Endothelial cell of umbilical vein (primary cell): ENCODE data around the gene ACR. TPM values are rescaled to one million over a fixed set of nuclear protein-coding genes. Genes with fewer than 3 reads are reported as not detected.

ENCODE experiments used
- BruUV-seq: library from RNA; stranded (reverse); fragments of 400-500 nt; replicated peaks from 2 replicates; lab custom pipeline; 2021; lab: Mats Ljungman, UMichigan
- CTCF ChIA-PET: fragments of 300-600, 350-600 bp; sonication (Branson Sonifier 250); formaldehyde crosslinking; loops from one replicate; lab custom pipeline; 2021; ENCODE audit warnings: antibody characterized with exemption, inconsistent platforms; lab: Charles Lee
- POLR2A ChIA-PET: fragments of 300-600, 350-600 bp; sonication (Branson Sonifier 250); formaldehyde crosslinking; loops from one replicate; lab custom pipeline; 2021; ENCODE audit warnings: antibody characterized with exemption, inconsistent platforms; lab: Charles Lee
- DNase-seq: peaks from one replicate; pipeline ENCODE4 v3.0.0-alpha.2; 2011; ENCODE audit warnings: low read depth, low spot score
- FAIRE-seq: peaks from 2 replicates; lab custom pipeline; 2011; peaks lifted over from hg19 to GRCh38; lab: Jason Lieb, UNC
- H2AFZ ChIP-seq: 2 replicates; pipeline ENCODE4 v1.6.0; 2012; ENCODE audit warnings: low read depth, low read length, control low read depth, inconsistent platforms
- H3K27ac ChIP-seq: 2 replicates; pipeline ENCODE4 v1.5.1; 2011; ENCODE audit warnings: low read depth, mild to moderate bottlenecking, control low read depth, low read length, moderate library complexity; ENCODE audit not compliant: insufficient read depth
- H3K27me3 ChIP-seq, 2 experiments: 2 replicates each; pipeline versions ENCODE4 v1.6.0 to v1.6.1; 2011; ENCODE audit warnings: low read length in 2 of 2, mixed read lengths in 1 of 2; ENCODE audit not compliant: control insufficient read depth in 2 of 2, insufficient read depth in 2 of 2
- H3K36me3 ChIP-seq, 2 experiments: 2 replicates in 1 of 2; 3 replicates in 1 of 2; pipeline ENCODE4 v1.5.1; 2011; ENCODE audit warnings: low read length in 2 of 2, mild to moderate bottlenecking in 1 of 2, moderate library complexity in 1 of 2; ENCODE audit not compliant: control insufficient read depth in 2 of 2, insufficient read depth in 2 of 2; ENCODE audit errors: extremely low read depth in 1 of 2
- H3K4me1 ChIP-seq: 3 replicates; pipeline ENCODE4 v1.5.1; 2011; ENCODE audit warnings: mild to moderate bottlenecking, low read length; ENCODE audit not compliant: control insufficient read depth, insufficient read depth; ENCODE audit errors: extremely low read depth
- H3K4me2 ChIP-seq: 2 replicates; pipeline ENCODE4 v1.6.1; 2011; ENCODE audit warnings: low read length, control low read depth, mixed read lengths; ENCODE audit not compliant: insufficient read depth
- H3K4me3 ChIP-seq, 3 experiments: fragments of 200-600 bp in 1 of 3; sonication (generic), shearing (Covaris generic) in 1 of 3; replicated peaks in 1 of 3; 2 replicates each; pipeline ENCODE4 v1.5.1; 2011 to 2016; ENCODE audit warnings: control low read depth in 3 of 3, low read length in 3 of 3, mild to moderate bottlenecking in 2 of 3, inconsistent platforms in 1 of 3, low read depth in 1 of 3, moderate library complexity in 1 of 3; ENCODE audit not compliant: insufficient read depth in 1 of 3
- H3K79me2 ChIP-seq: 2 replicates; pipeline ENCODE4 v1.6.0; 2012; ENCODE audit warnings: low read length, inconsistent platforms; ENCODE audit not compliant: control insufficient read depth, insufficient read depth
- H3K9ac ChIP-seq: replicated peaks from 2 replicates; pipeline ENCODE3; 2011; ENCODE audit warnings: low read length, control low read depth; ENCODE audit not compliant: insufficient read depth; ENCODE audit errors: extremely low read depth
- H3K9me1 ChIP-seq: replicated peaks from 3 replicates; pipeline ENCODE4 v1.6.0; 2011; ENCODE audit warnings: mild to moderate bottlenecking, low read length; ENCODE audit not compliant: control insufficient read depth, insufficient read depth; ENCODE audit errors: extremely low read depth
- H3K9me3 ChIP-seq: replicated peaks from 2 replicates; pipeline ENCODE4 v1.5.1; 2012; ENCODE audit warnings: low read length, inconsistent platforms; ENCODE audit not compliant: control insufficient read depth, insufficient read depth
- H4K20me1 ChIP-seq: replicated peaks from 2 replicates; pipeline ENCODE3; 2011; ENCODE audit warnings: mild to moderate bottlenecking, low read length; ENCODE audit not compliant: control insufficient read depth, insufficient read depth; ENCODE audit errors: extremely low read depth
- EZH2 ChIP-seq: IDR thresholded peaks from 2 replicates; pipeline ENCODE4 v1.6.1; 2012; ENCODE audit warnings: borderline replicate concordance, low read depth, mild to moderate bottlenecking, moderate library complexity, low read length, inconsistent platforms; ENCODE audit not compliant: severe bottlenecking
- FOS ChIP-seq: IDR thresholded peaks from 2 replicates; pipeline ENCODE4 v1.6.1; 2011; ENCODE audit warnings: mild to moderate bottlenecking, low read length, moderate library complexity, borderline replicate concordance; ENCODE audit not compliant: insufficient read depth
- GATA2 ChIP-seq: IDR thresholded peaks from 2 replicates; pipeline ENCODE4 v1.7.0; 2011; ENCODE audit warnings: low read depth, mild to moderate bottlenecking, moderate library complexity, mixed read lengths, low read length; ENCODE audit not compliant: insufficient read length, insufficient read depth
- JUN ChIP-seq: IDR thresholded peaks from 2 replicates; pipeline ENCODE4 v1.6.1; 2011; ENCODE audit warnings: borderline replicate concordance, low read depth; ENCODE audit not compliant: insufficient read length, insufficient read depth
- MAX ChIP-seq: IDR thresholded peaks from 2 replicates; pipeline ENCODE4 v1.6.1; 2011; ENCODE audit not compliant: insufficient read depth, insufficient read length
- MYC ChIP-seq: IDR thresholded peaks from one replicate; pipeline ENCODE4 v1.6.1; 2011; ENCODE audit warnings: mild to moderate bottlenecking, low read depth, low read length
- POLR2A ChIP-seq: IDR thresholded peaks from 2 replicates; pipeline ENCODE4 v1.6.1; 2012; ENCODE audit warnings: low read depth, mild to moderate bottlenecking, control low read depth, low read length
- POLR2AphosphoS5 ChIP-seq: IDR thresholded peaks from 2 replicates; pipeline ENCODE4 v1.6.1; 2012; ENCODE audit warnings: low read depth, mild to moderate bottlenecking, control low read depth, low read length, moderate library complexity; ENCODE audit not compliant: insufficient read depth
- dilution Hi-C: fragments of 300-500 bp; cut with MboI; formaldehyde crosslinking; loops from one replicate; pipeline ENCODE4 v1.15.0; 2019; ENCODE audit warnings: low sequenced_read_pairs; ENCODE audit not compliant: extremely low pct_ligation_motif_present
- intact Hi-C: fragments of 100-400 bp; cut with micrococcal nuclease; formaldehyde crosslinking; loops from one replicate; pipeline ENCODE4 v1.10.0; 2022
- polyA plus RNA-seq, 4 experiments: library from polyadenylated mRNA; depleted of rRNA in 3 of 4; stranded (reverse) in 3 of 4; unstranded in 1 of 4; fragments of >200 nt; gene quantifications; 2 replicates each; pipeline versions ENCODE4 v1.2.1 to v1.2.3, GENCODE V29; 2011 to 2012; ENCODE audit warnings: missing spikeins in 1 of 4
- total RNA-seq: library from RNA; stranded (reverse); gene quantifications from 2 replicates; pipeline ENCODE4 v1.2.3, GENCODE V29; 2021
- TF ChIP-seq, protein P1 (sequence below), 2 donors: IDR thresholded peaks; 1 replicate in 1 of 2; 2 replicates in 1 of 2; pipeline ENCODE4 v1.5.1; 2011; ENCODE audit warnings: low read length in 2 of 2, mild to moderate bottlenecking in 2 of 2, moderate library complexity in 2 of 2, control low read depth in 1 of 2, inconsistent platforms in 1 of 2, low read depth in 1 of 2; ENCODE audit not compliant: insufficient read depth in 1 of 2; ENCODE audit errors: extremely low read depth in 1 of 2

The ACR gene
- total and polyA plus RNA-seq, 2 donors (not counting 3 experiments of a cell fraction or from before 2014, with no cell fraction given) = 0.91 to 4.1 TPM

- TF ChIP-seq GATA2 (no peak), MAX (no peak)
- Histone ChIP-seq H3K27me3 (no peaks in the 10 kb centered on the region), H3K4me1 (no peaks in the 10 kb centered on the region), H3K9me1 (no peaks in the 10 kb centered on the region), H3K79me2 (peaks cover 24% of the 10 kb centered on the region), H3K36me3 (peaks cover 32 to 72% of the 10 kb centered on the region in 2 experiments), H3K27ac (no peak overlapping the region), H3K9ac (no peak overlapping the region), H2AFZ (no peak overlapping the region), H3K4me3 (no peak overlapping the region), H4K20me1 (no peaks in the 10 kb centered on the region), H3K9me3 (no peaks in the 10 kb centered on the region), H3K4me2 (no peak overlapping the region)
- CTCF ChIA-PET = no interaction called here
- FAIRE-seq (no peak), DNase-seq (no peak)
- BruUV-seq = no TSS peak
- dilution Hi-C loops (no loop called here), intact Hi-C loops (no loop called here)
- POLR2A ChIA-PET = no interaction called here
These were observed 29.0 kb upstream of the ACR start for GRCh38 chr22:50708996-50709395.

DNA sequence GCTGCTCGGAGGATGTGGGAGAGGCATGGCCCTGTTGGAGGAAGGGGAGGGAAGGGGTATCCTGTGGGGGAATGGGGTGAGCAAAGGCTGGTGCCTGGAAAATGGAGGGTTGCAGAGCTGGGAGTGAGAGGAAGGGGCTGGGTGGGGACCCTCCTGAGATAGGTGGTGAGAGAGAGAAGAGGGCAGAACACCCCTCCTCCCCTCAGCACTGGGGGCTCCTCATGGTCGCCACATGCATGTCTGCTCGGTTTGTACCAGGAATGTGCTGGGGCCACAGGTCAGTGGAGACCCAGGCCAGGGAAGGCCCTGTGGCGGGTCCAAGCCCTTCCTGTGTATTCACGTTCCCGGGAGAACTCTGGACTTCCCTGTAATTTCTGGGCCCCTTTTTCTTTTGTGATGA lies 27.8 kb upstream of the ACR start:
- dilution Hi-C loops (no loop called here), intact Hi-C loops (no loop called here)
- Histone ChIP-seq H3K36me3 (peaks cover 34 to 74% of the 10 kb centered on the region in 2 experiments), H3K27me3 (no peaks in the 10 kb centered on the region), H2AFZ (no peak overlapping the region), H4K20me1 (no peaks in the 10 kb centered on the region), H3K4me3 (no peak overlapping the region), H3K9me1 (no peaks in the 10 kb centered on the region), H3K79me2 (peaks cover 16% of the 10 kb centered on the region), H3K9ac (no peak overlapping the region), H3K27ac (no peak overlapping the region), H3K4me1 (no peaks in the 10 kb centered on the region), H3K9me3 (no peaks in the 10 kb centered on the region), H3K4me2 (no peak overlapping the region)
- no peak for TF ChIP-seq POLR2AphosphoS5
- no peak for TF ChIP-seq EZH2
- TF ChIP-seq POLR2A = no peak
- no peak for TF ChIP-seq FOS
- no peak for TF ChIP-seq JUN
- TF ChIP-seq, protein P1, sequence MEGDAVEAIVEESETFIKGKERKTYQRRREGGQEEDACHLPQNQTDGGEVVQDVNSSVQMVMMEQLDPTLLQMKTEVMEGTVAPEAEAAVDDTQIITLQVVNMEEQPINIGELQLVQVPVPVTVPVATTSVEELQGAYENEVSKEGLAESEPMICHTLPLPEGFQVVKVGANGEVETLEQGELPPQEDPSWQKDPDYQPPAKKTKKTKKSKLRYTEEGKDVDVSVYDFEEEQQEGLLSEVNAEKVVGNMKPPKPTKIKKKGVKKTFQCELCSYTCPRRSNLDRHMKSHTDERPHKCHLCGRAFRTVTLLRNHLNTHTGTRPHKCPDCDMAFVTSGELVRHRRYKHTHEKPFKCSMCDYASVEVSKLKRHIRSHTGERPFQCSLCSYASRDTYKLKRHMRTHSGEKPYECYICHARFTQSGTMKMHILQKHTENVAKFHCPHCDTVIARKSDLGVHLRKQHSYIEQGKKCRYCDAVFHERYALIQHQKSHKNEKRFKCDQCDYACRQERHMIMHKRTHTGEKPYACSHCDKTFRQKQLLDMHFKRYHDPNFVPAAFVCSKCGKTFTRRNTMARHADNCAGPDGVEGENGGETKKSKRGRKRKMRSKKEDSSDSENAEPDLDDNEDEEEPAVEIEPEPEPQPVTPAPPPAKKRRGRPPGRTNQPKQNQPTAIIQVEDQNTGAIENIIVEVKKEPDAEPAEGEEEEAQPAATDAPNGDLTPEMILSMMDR (IDR thresholded peaks at IDR 0.05; ENCODE audit: extremely low read depth in 1 of 2, insufficient read depth in 1 of 2, low read depth in 1 of 2, low read length in 2 of 2) = no peak
- no peak for TF ChIP-seq GATA2
- no peak for TF ChIP-seq MYC
- TF ChIP-seq MAX = no peak
- BruUV-seq = no TSS peak
- CTCF ChIA-PET = no interaction called here
- no peak for DNase-seq
- FAIRE-seq = no peak
- POLR2A ChIA-PET = no interaction called here
